Peyer's patch (tissue), 4 donors: Measurements from ENCODE around the gene SEMA6B.

Experiments
- CTCF ChIP-seq, 6 experiments: fragments of 450-650 bp in 4 of 6; fragments of 200-600 bp in 2 of 6; sonication (generic) in 1 of 6; IDR thresholded peaks; one replicate each; pipeline ENCODE4 v1.5.1; 2017 to 2019; ENCODE audit warnings: antibody characterized with exemption in 6 of 6, mild to moderate bottlenecking in 3 of 6, moderate library complexity in 1 of 6
- POLR2A ChIP-seq, 2 donors: fragments of 450-650 bp; IDR thresholded peaks; one replicate each; pipeline ENCODE4 v1.5.1; 2017; ENCODE audit warnings: antibody characterized with exemption in 2 of 2, mild to moderate bottlenecking in 2 of 2, moderate library complexity in 2 of 2

GRCh38 chr19:4554717-4555116 is 4.8 kb downstream of the SEMA6B start:
- TF ChIP-seq CTCF (IDR thresholded peaks at IDR 0.05) (no peak), POLR2A (IDR thresholded peaks at IDR 0.05) (no peak)
